SK-N-SH treated with all-trans-retinoic acid at 6 μM for 48 hours (cell line): Measurements from ENCODE around the gene FZD7.

ENCODE experiments used
- ATAC-seq: fragments of 200-7000 bp; cut with Tn5 transposase; 3 replicates; pipeline ENCODE4 v1.9.1; 2020; ENCODE audit warnings: mild to moderate bottlenecking, moderate library complexity
- BACH2 ChIP-seq: fragments of 250-450 bp; sonication (Bioruptor Pico); IDR thresholded peaks from 2 replicates; pipeline ENCODE4 v1.9.0; 2021; ENCODE audit warnings: mild to moderate bottlenecking, borderline replicate concordance
- CSDC2 ChIP-seq: fragments of 250-450 bp; sonication (Bioruptor Pico); IDR thresholded peaks from 2 replicates; pipeline ENCODE4 v1.5.0; 2020; ENCODE audit warnings: mild to moderate bottlenecking, moderate library complexity
- CSRNP3 ChIP-seq: fragments of 250-450 bp; sonication (Bioruptor Pico); IDR thresholded peaks from 2 replicates; pipeline ENCODE4 v1.5.1; 2021; ENCODE audit warnings: mild to moderate bottlenecking, moderate library complexity
- GLIS3 ChIP-seq: fragments of 250-450 bp; sonication (Bioruptor Pico); IDR thresholded peaks from 2 replicates; pipeline ENCODE4 v1.5.0; 2020; ENCODE audit warnings: mild to moderate bottlenecking, moderate library complexity
- ISL1 ChIP-seq: fragments of 250-450 bp; sonication (Bioruptor Pico); IDR thresholded peaks from 2 replicates; pipeline ENCODE4 v2.1.2; 2022; ENCODE audit warnings: mild to moderate bottlenecking, moderate library complexity
- PATZ1 ChIP-seq: fragments of 250-450 bp; sonication (Bioruptor Pico); IDR thresholded peaks from 2 replicates; pipeline ENCODE4 v1.8.0; 2020; ENCODE audit warnings: mild to moderate bottlenecking, moderate library complexity, borderline replicate concordance
- PPARA ChIP-seq: fragments of 250-450 bp; sonication (Bioruptor Pico); IDR thresholded peaks from 2 replicates; pipeline ENCODE4 v1.5.0; 2020; ENCODE audit warnings: mild to moderate bottlenecking, borderline replicate concordance
- RARB ChIP-seq: fragments of 250-450 bp; sonication (Bioruptor Pico); IDR thresholded peaks from 2 replicates; pipeline ENCODE4 v1.8.0; 2021; ENCODE audit warnings: mild to moderate bottlenecking, moderate library complexity
- SNAI2 ChIP-seq: fragments of 250-450 bp; sonication (Bioruptor Pico); IDR thresholded peaks from 2 replicates; pipeline ENCODE4 v1.5.0; 2020; ENCODE audit warnings: mild to moderate bottlenecking, moderate library complexity
- TCF4 ChIP-seq: fragments of 250-450 bp; sonication (Bioruptor Pico); IDR thresholded peaks from 2 replicates; pipeline ENCODE4 v1.8.0; 2021; ENCODE audit warnings: mild to moderate bottlenecking, moderate library complexity, borderline replicate concordance
- TOX ChIP-seq: fragments of 250-450 bp; sonication (Bioruptor Pico); IDR thresholded peaks from 2 replicates; pipeline ENCODE4 v1.8.0; 2021; ENCODE audit warnings: mild to moderate bottlenecking, moderate library complexity, borderline replicate concordance
- TSHZ2 ChIP-seq: fragments of 250-450 bp; sonication (Bioruptor Pico); IDR thresholded peaks from 2 replicates; pipeline ENCODE4 v1.5.0; 2020; ENCODE audit warnings: mild to moderate bottlenecking, moderate library complexity
- ZC3H10 ChIP-seq: fragments of 250-450 bp; sonication (Bioruptor Pico); IDR thresholded peaks from 2 replicates; pipeline ENCODE4 v1.5.1; 2021; ENCODE audit warnings: mild to moderate bottlenecking, moderate library complexity
- ZFP3 ChIP-seq: fragments of 250-450 bp; sonication (Bioruptor Pico); IDR thresholded peaks from 2 replicates; pipeline ENCODE4 v1.5.0; 2020; ENCODE audit warnings: mild to moderate bottlenecking, moderate library complexity
- ZNF565 ChIP-seq: fragments of 450-650 bp; formaldehyde crosslinking; conservative IDR thresholded peaks from 2 replicates; pipeline ENCODE4 v1.5.0; 2020; ENCODE audit warnings: low read depth, mild to moderate bottlenecking, moderate library complexity
- ZNF70 ChIP-seq: fragments of 450-650 bp; formaldehyde crosslinking; IDR thresholded peaks from 2 replicates; pipeline ENCODE4 v1.5.0; 2020; ENCODE audit warnings: mild to moderate bottlenecking, moderate library complexity
- ZNF8 ChIP-seq: fragments of 450-650 bp; formaldehyde crosslinking; IDR thresholded peaks from 2 replicates; pipeline ENCODE4 v1.5.0; 2020; ENCODE audit warnings: mild to moderate bottlenecking, moderate library complexity

Gene FZD7

GRCh38 chr2:201996679-201997314 is 36.9 kb upstream of the FZD7 start:
- peak; percentile 61 for TF ChIP-seq ZNF8 (CRISPR knock-in tag)
- TF ChIP-seq ZC3H10, result no peak
- peak; percentile 79; the same call in 1 of the 2 replicates for TF ChIP-seq TCF4 (CRISPR knock-in tag)
- peak; percentile 56; the same call in 1 of the 2 replicates for TF ChIP-seq GLIS3 (CRISPR knock-in tag)
- peak; percentile 67 for TF ChIP-seq ZFP3 (CRISPR knock-in tag)
- 0 out of 2 replicates have a peak, but pooled peaks have one; percentile 62 for TF ChIP-seq BACH2 (CRISPR knock-in tag)
- no peak for TF ChIP-seq CSRNP3 (CRISPR knock-in tag)
- TF ChIP-seq CSDC2, result peak; percentile 93
- no peak for TF ChIP-seq PATZ1 (CRISPR knock-in tag)
- peak; percentile 74 for TF ChIP-seq SNAI2
- no peak; the same call in 1 of the 2 replicates for TF ChIP-seq ZNF565 (CRISPR knock-in tag)
- peak; percentile 73 for TF ChIP-seq ISL1 (CRISPR knock-in tag)
- 0 out of 2 replicates have a peak, but pooled peaks have one; percentile 30 for TF ChIP-seq ZNF70 (CRISPR knock-in tag)
- TF ChIP-seq RARB, result no peak
- peak; percentile 95 for TF ChIP-seq TSHZ2
- TF ChIP-seq PPARA (CRISPR knock-in tag), result peak; percentile 58; the same call in 1 of the 2 replicates
- TF ChIP-seq, all 23 proteins: peak for 11
- ATAC-seq, result peak; percentile 66; the same call in 2 of the 3 replicates

GRCh38 chr2:201999279-201999678 is 34.4 kb upstream of the FZD7 start:
- no peak for TF ChIP-seq TOX
- TF ChIP-seq CSRNP3 (CRISPR knock-in tag), result no peak
- no peak for TF ChIP-seq TSHZ2
- no peak for TF ChIP-seq ZC3H10
- TF ChIP-seq RARB, result no peak
- no peak for TF ChIP-seq PATZ1 (CRISPR knock-in tag)
- TF ChIP-seq ZNF8 (CRISPR knock-in tag), result no peak
- TF ChIP-seq, all 23 proteins: peak for 0
- no peak for ATAC-seq
